SK-N-SH (cell line): Measurements from ENCODE around the gene ALB. TPM values are rescaled to one million over a fixed set of nuclear protein-coding genes. Genes with fewer than 3 reads are reported as not detected.

Experiments used
- CTCF ChIA-PET: fragments of 300-600, 350-600 bp; formaldehyde crosslinking; extraction: SDS; loops from one replicate; lab custom pipeline; 2021; lab: Yijun Ruan, JAX
- POLR2A ChIA-PET: fragments of 350-600 bp; sonication (Branson Sonifier 250); formaldehyde crosslinking; extraction: SDS; loops from one replicate; lab custom pipeline; 2020; ENCODE audit warnings: antibody characterized with exemption, inconsistent platforms; lab: Yijun Ruan, JAX
- DNase-seq: peaks from one replicate; pipeline ENCODE4 v3.0.0; 2012
- H2AFZ ChIP-seq: fragments of 200-600 bp; sonication (generic); 2 replicates; pipeline ENCODE4 v1.8.1; 2016; ENCODE audit warnings: antibody characterized with exemption, mild to moderate bottlenecking, low read depth
- H3F3A ChIP-seq: fragments of 200-600 bp; sonication (generic); replicated peaks from 2 replicates; pipeline ENCODE3; 2016; ENCODE audit warnings: antibody characterized with exemption, mild to moderate bottlenecking; ENCODE audit not compliant: insufficient read depth
- H3K27ac ChIP-seq, 2 experiments: fragments of 200-500 bp in 1 of 2; fragments of 200-600 bp in 1 of 2; sonication (Bioruptor generic) in 1 of 2; sonication (generic), shearing (Covaris generic) in 1 of 2; 2 replicates each; pipeline versions ENCODE4 v1.5.1 to v1.6.1; 2014 to 2016; ENCODE audit warnings: low read depth in 2 of 2, inconsistent platforms in 1 of 2, low read length in 1 of 2, mild to moderate bottlenecking in 1 of 2, mixed read lengths in 1 of 2
- H3K27me3 ChIP-seq: fragments of 200-600 bp; sonication (generic), shearing (Covaris generic); 2 replicates; pipeline ENCODE4 v1.6.1; 2016; ENCODE audit warnings: mixed run types; ENCODE audit not compliant: insufficient read depth
- H3K36me3 ChIP-seq, 2 experiments: fragments of 200-500 bp in 1 of 2; fragments of 200-600 bp in 1 of 2; sonication (Bioruptor generic) in 1 of 2; sonication (generic) in 1 of 2; replicated peaks in 1 of 2; 2 replicates each; pipeline versions ENCODE3 to v1.5.1; 2014 to 2016; ENCODE audit warnings: low read length in 1 of 2, mild to moderate bottlenecking in 1 of 2; ENCODE audit not compliant: insufficient read depth in 2 of 2, control insufficient read depth in 1 of 2
- H3K4me1 ChIP-seq, 2 experiments: fragments of 200-500 bp in 1 of 2; fragments of 200-600 bp in 1 of 2; sonication (Bioruptor generic) in 1 of 2; sonication (generic), shearing (Covaris generic) in 1 of 2; 2 replicates each; pipeline versions ENCODE4 v1.5.1 to v1.6.1; 2014 to 2016; ENCODE audit warnings: low read depth in 1 of 2, low read length in 1 of 2, mixed run types in 1 of 2; ENCODE audit not compliant: insufficient read depth in 2 of 2, control insufficient read depth in 1 of 2
- H3K4me2 ChIP-seq: fragments of 200-600 bp; sonication (generic), shearing (Covaris generic); 2 replicates; pipeline ENCODE4 v1.6.1; 2017; ENCODE audit warnings: mixed run types
- H3K4me3 ChIP-seq, 2 experiments: fragments of 200-500 bp in 1 of 2; fragments of 200-600 bp in 1 of 2; sonication (Bioruptor generic) in 1 of 2; sonication (generic), shearing (Covaris generic) in 1 of 2; 2 replicates each; pipeline versions ENCODE4 v1.5.1 to v1.8.1; 2014 to 2016; ENCODE audit warnings: low read depth in 2 of 2, inconsistent platforms in 1 of 2, low read length in 1 of 2, mild to moderate bottlenecking in 1 of 2, mixed read lengths in 1 of 2, moderate library complexity in 1 of 2
- H3K79me2 ChIP-seq: fragments of 200-600 bp; sonication (generic); 2 replicates; pipeline ENCODE4 v1.8.1; 2017; ENCODE audit warnings: mild to moderate bottlenecking; ENCODE audit not compliant: insufficient read depth
- H3K9ac ChIP-seq: fragments of 200-600 bp; sonication (generic); 2 replicates; pipeline ENCODE4 v1.6.1; 2017; ENCODE audit warnings: mixed run types
- H3K9me2 ChIP-seq: fragments of 200-600 bp; sonication (generic); 2 replicates; pipeline ENCODE4 v1.6.1; 2017; ENCODE audit warnings: mixed run types
- H3K9me3 ChIP-seq: fragments of 200-600 bp; sonication (generic); 2 replicates; pipeline ENCODE4 v1.6.1; 2017; ENCODE audit warnings: mixed run types, mild to moderate bottlenecking, moderate library complexity
- H4K20me1 ChIP-seq: fragments of 200-600 bp; sonication (generic); 2 replicates; pipeline ENCODE4 v1.6.1; 2017; ENCODE audit warnings: mild to moderate bottlenecking, mixed run types; ENCODE audit not compliant: insufficient read depth
- CHD2 ChIP-seq: fragments of 150-350 bp; IDR thresholded peaks from 2 replicates; pipeline ENCODE4 v1.6.1; 2018; ENCODE audit warnings: low read length; ENCODE audit not compliant: partially characterized antibody
- FOXJ3 ChIP-seq: sonication (generic); formaldehyde crosslinking; IDR thresholded peaks from 2 replicates; pipeline ENCODE4 v1.5.1; 2020; ENCODE audit warnings: mild to moderate bottlenecking, missing genetic modification reagents
- FOXM1 ChIP-seq: IDR thresholded peaks from 2 replicates; pipeline ENCODE4 v1.4.0; 2012; ENCODE audit warnings: low read depth, mild to moderate bottlenecking
- GABPA ChIP-seq: IDR thresholded peaks from 2 replicates; pipeline ENCODE4 v1.4.0; 2012; ENCODE audit warnings: low read depth, mild to moderate bottlenecking
- GATA2 ChIP-seq: sonication (generic); formaldehyde crosslinking; IDR thresholded peaks from 2 replicates; pipeline ENCODE4 v1.5.0; 2020; ENCODE audit warnings: mild to moderate bottlenecking, missing genetic modification reagents
- MXI1 ChIP-seq: IDR thresholded peaks from 2 replicates; pipeline ENCODE4 v1.6.1; 2012; ENCODE audit warnings: mild to moderate bottlenecking, low read depth, low read length, improper control_type of control experiment
- POLR2AphosphoS5 ChIP-seq: IDR thresholded peaks from 2 replicates; pipeline ENCODE4 v1.6.1; 2012; ENCODE audit warnings: low read depth, low read length
- RAD21 ChIP-seq: IDR thresholded peaks from 2 replicates; pipeline ENCODE4 v1.6.1; 2012; ENCODE audit warnings: mild to moderate bottlenecking, low read length
- SIN3A ChIP-seq: IDR thresholded peaks from 2 replicates; pipeline ENCODE4 v1.6.1; 2012; ENCODE audit warnings: low read depth, mild to moderate bottlenecking, low read length, moderate library complexity, borderline replicate concordance
- TAF1 ChIP-seq: IDR thresholded peaks from 2 replicates; pipeline ENCODE4 v1.6.1; 2012; ENCODE audit warnings: low read depth, mild to moderate bottlenecking, low read length, moderate library complexity, borderline replicate concordance
- TCF12 ChIP-seq: IDR thresholded peaks from 2 replicates; pipeline ENCODE4 v1.4.0; 2012
- polyA plus RNA-seq, 3 experiments: library from polyadenylated mRNA; depleted of rRNA; stranded (reverse); fragments of >200 nt; gene quantifications; 2 replicates each; pipeline ENCODE4 v1.2.3, GENCODE V29; 2012
- TF ChIP-seq, protein P1 (sequence below): fragments of 150-350 bp; IDR thresholded peaks from 2 replicates; pipeline ENCODE4 v1.6.1; 2016; ENCODE audit warnings: mild to moderate bottlenecking, low read depth, low read length
- TF ChIP-seq, protein P2 (sequence below): IDR thresholded peaks from 2 replicates; pipeline ENCODE4 v1.4.0; 2012; ENCODE audit warnings: low read depth, borderline replicate concordance
- TF ChIP-seq, protein P3 (sequence below): fragments of 200-600 bp; sonication (generic); IDR thresholded peaks from 2 replicates; pipeline ENCODE4 v1.6.1; 2017; ENCODE audit warnings: antibody characterized with exemption, mild to moderate bottlenecking, moderate library complexity
- TF ChIP-seq, protein P4 (sequence below): fragments of 150-350 bp; IDR thresholded peaks from 2 replicates; pipeline ENCODE4 v1.6.1; 2017; ENCODE audit warnings: antibody characterized with exemption, low read length, low read depth, borderline replicate concordance
- TF ChIP-seq, protein P5 (sequence below): IDR thresholded peaks from 2 replicates; pipeline ENCODE4 v1.4.0; 2012; ENCODE audit warnings: low read depth, borderline replicate concordance
- TF ChIP-seq, protein P6 (sequence below): IDR thresholded peaks from 2 replicates; pipeline ENCODE4 v1.4.0; 2012; ENCODE audit warnings: low read depth

The ALB gene
- polyA plus RNA-seq, 1 of the 3 experiments (the other 2 are of a cell fraction), result not detected

DNA sequence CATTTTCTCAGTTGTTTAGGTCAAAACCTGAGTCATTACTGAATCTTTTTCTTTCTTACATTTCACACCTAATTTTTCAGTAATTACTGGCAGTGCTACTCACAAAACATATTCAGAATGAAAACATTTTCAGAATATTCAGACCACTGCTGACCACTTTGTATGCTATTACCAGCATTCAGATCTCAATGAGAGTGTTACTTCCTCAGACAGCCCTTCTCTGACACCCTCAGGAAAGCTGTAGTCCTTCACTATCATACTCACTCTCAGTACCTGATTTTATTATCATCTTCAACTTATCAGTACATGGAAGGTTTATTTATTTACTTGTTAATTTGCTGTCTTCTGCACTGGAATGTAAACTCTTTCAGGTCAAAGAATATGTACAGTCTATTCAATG lies 12.3 kb upstream of the ALB start:
- CTCF ChIA-PET, result no interaction called here
- Histone ChIP-seq H3K27me3 (peaks cover 13% of the 10 kb centered on the region; the same call in 1 of the 2 replicates), H3K4me2 (no peak overlapping the region), H3F3A (no peaks in the 10 kb centered on the region), H3K79me2 (no peaks in the 10 kb centered on the region), H3K4me1 (no peaks in the 10 kb centered on the region), H3K9me2 (no peaks in the 10 kb centered on the region), H3K9me3 (no peaks in the 10 kb centered on the region), H3K27ac (no peak overlapping the region), H3K4me3 (no peak overlapping the region), H4K20me1 (no peaks in the 10 kb centered on the region), H2AFZ (no peak overlapping the region), H3K36me3 (no peaks in the 10 kb centered on the region), H3K9ac (no peak overlapping the region)
- TF ChIP-seq, protein P1, sequence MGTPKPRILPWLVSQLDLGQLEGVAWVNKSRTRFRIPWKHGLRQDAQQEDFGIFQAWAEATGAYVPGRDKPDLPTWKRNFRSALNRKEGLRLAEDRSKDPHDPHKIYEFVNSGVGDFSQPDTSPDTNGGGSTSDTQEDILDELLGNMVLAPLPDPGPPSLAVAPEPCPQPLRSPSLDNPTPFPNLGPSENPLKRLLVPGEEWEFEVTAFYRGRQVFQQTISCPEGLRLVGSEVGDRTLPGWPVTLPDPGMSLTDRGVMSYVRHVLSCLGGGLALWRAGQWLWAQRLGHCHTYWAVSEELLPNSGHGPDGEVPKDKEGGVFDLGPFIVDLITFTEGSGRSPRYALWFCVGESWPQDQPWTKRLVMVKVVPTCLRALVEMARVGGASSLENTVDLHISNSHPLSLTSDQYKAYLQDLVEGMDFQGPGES, result no peak
- TF ChIP-seq, protein P2, sequence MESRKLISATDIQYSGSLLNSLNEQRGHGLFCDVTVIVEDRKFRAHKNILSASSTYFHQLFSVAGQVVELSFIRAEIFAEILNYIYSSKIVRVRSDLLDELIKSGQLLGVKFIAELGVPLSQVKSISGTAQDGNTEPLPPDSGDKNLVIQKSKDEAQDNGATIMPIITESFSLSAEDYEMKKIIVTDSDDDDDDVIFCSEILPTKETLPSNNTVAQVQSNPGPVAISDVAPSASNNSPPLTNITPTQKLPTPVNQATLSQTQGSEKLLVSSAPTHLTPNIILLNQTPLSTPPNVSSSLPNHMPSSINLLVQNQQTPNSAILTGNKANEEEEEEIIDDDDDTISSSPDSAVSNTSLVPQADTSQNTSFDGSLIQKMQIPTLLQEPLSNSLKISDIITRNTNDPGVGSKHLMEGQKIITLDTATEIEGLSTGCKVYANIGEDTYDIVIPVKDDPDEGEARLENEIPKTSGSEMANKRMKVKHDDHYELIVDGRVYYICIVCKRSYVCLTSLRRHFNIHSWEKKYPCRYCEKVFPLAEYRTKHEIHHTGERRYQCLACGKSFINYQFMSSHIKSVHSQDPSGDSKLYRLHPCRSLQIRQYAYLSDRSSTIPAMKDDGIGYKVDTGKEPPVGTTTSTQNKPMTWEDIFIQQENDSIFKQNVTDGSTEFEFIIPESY, result no peak
- TF ChIP-seq RAD21 (no peak), GABPA (no peak), POLR2AphosphoS5 (no peak), TCF12 (no peak), MXI1 (no peak), FOXJ3 (no peak), FOXM1 (no peak), GATA2 (CRISPR knock-in tag) (no peak), SIN3A (no peak), TAF1 (no peak), CHD2 (no peak)
- TF ChIP-seq, protein P3, sequence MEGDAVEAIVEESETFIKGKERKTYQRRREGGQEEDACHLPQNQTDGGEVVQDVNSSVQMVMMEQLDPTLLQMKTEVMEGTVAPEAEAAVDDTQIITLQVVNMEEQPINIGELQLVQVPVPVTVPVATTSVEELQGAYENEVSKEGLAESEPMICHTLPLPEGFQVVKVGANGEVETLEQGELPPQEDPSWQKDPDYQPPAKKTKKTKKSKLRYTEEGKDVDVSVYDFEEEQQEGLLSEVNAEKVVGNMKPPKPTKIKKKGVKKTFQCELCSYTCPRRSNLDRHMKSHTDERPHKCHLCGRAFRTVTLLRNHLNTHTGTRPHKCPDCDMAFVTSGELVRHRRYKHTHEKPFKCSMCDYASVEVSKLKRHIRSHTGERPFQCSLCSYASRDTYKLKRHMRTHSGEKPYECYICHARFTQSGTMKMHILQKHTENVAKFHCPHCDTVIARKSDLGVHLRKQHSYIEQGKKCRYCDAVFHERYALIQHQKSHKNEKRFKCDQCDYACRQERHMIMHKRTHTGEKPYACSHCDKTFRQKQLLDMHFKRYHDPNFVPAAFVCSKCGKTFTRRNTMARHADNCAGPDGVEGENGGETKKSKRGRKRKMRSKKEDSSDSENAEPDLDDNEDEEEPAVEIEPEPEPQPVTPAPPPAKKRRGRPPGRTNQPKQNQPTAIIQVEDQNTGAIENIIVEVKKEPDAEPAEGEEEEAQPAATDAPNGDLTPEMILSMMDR, result no peak
- TF ChIP-seq, protein P4, sequence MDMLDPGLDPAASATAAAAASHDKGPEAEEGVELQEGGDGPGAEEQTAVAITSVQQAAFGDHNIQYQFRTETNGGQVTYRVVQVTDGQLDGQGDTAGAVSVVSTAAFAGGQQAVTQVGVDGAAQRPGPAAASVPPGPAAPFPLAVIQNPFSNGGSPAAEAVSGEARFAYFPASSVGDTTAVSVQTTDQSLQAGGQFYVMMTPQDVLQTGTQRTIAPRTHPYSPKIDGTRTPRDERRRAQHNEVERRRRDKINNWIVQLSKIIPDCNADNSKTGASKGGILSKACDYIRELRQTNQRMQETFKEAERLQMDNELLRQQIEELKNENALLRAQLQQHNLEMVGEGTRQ, result no peak
- TF ChIP-seq, protein P5, sequence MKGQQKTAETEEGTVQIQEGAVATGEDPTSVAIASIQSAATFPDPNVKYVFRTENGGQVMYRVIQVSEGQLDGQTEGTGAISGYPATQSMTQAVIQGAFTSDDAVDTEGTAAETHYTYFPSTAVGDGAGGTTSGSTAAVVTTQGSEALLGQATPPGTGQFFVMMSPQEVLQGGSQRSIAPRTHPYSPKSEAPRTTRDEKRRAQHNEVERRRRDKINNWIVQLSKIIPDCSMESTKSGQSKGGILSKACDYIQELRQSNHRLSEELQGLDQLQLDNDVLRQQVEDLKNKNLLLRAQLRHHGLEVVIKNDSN, result no peak
- TF ChIP-seq, protein P6, sequence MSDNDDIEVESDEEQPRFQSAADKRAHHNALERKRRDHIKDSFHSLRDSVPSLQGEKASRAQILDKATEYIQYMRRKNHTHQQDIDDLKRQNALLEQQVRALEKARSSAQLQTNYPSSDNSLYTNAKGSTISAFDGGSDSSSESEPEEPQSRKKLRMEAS, result no peak
- POLR2A ChIA-PET, result no interaction called here
- DNase-seq, result no peak
